Lung (tissue), 12 donors: Measurements from ENCODE around the gene REEP3. TPM values are rescaled to one million over a fixed set of nuclear protein-coding genes. Genes with fewer than 3 reads are reported as not detected.

Experiments used
- ATAC-seq: fragments of 200-7000 bp; cut with Tn5 transposase; one replicate; pipeline ENCODE4 v1.9.1; 2020; ENCODE audit warnings: moderate number of reproducible peaks; ENCODE audit not compliant: insufficient read depth, low FRiP score
- DNase-seq, 3 donors: peaks; one replicate each; pipeline ENCODE4 v3.0.0-alpha.2; 2013 to 2017
- H3K27ac ChIP-seq, 2 donors: one replicate each; pipeline ENCODE4 v1.5.1; 2013; ENCODE audit warnings: mild to moderate bottlenecking in 2 of 2, moderate library complexity in 2 of 2, control low read depth in 1 of 2, inconsistent platforms in 1 of 2, low read depth in 1 of 2, low read length in 1 of 2
- H3K27me3 ChIP-seq, 3 donors: one replicate each; pipeline ENCODE4 v1.5.1; 2013; ENCODE audit warnings: low read length in 2 of 3; ENCODE audit not compliant: control insufficient read depth in 3 of 3, insufficient read depth in 3 of 3
- H3K36me3 ChIP-seq, 4 donors: one replicate each; pipeline ENCODE4 v1.5.1; 2013; ENCODE audit warnings: low read length in 4 of 4, mild to moderate bottlenecking in 1 of 4, moderate library complexity in 1 of 4; ENCODE audit not compliant: control insufficient read depth in 4 of 4, insufficient read depth in 4 of 4
- H3K4me1 ChIP-seq, 5 donors: one replicate each; pipeline ENCODE4 v1.5.1; 2013; ENCODE audit warnings: low read length in 5 of 5, mild to moderate bottlenecking in 2 of 5, moderate library complexity in 1 of 5; ENCODE audit not compliant: control insufficient read depth in 5 of 5, insufficient read depth in 5 of 5
- H3K4me3 ChIP-seq: one replicate; pipeline ENCODE4 v1.5.1; 2013; ENCODE audit warnings: mild to moderate bottlenecking, control low read depth, moderate library complexity
- H3K9ac ChIP-seq, 2 donors: one replicate each; pipeline ENCODE4 v1.5.1; 2013; ENCODE audit warnings: low read length in 2 of 2, control low read depth in 1 of 2; ENCODE audit not compliant: insufficient read depth in 1 of 2
- H3K9me3 ChIP-seq, 4 donors: one replicate each; pipeline ENCODE4 v1.5.1; 2013; ENCODE audit warnings: low read length in 3 of 4, mild to moderate bottlenecking in 1 of 4, moderate library complexity in 1 of 4; ENCODE audit not compliant: control insufficient read depth in 4 of 4, insufficient read depth in 3 of 4
- WGBS, 2 donors: extraction: QIAGEN DNeasy Blood & Tissue Kit; methylation state at CpG; one replicate each; pipeline ENCODE4 v1.1.7; 2013; 5-methylcytosine and 5-hydroxymethylcytosine counted together
- polyA plus RNA-seq, 2 donors: library from polyadenylated mRNA; stranded (reverse); fragments of 200-250 nt; gene quantifications; one replicate each; pipeline ENCODE4 v1.2.1, GENCODE V29; 2013
- total RNA-seq, 2 donors: library from RNA; depleted of rRNA in 1 of 2; stranded (reverse); fragments of >200 nt in 1 of 2; gene quantifications; one replicate each; pipeline ENCODE4 v1.2.1, GENCODE V29; 2014 to 2021
- TF ChIP-seq, protein P1 (sequence below): IDR thresholded peaks from 2 replicates; pipeline ENCODE4 v1.5.1; 2012; ENCODE audit warnings: mild to moderate bottlenecking; ENCODE audit errors: control extremely low read depth, extremely low read depth
- donor health status: control.
- donor health status: control.
- donor health status: Bipolar disorder and iron deficiency.
- donor health status: healthy.
- donor health status: DM: yes; HTN: yes; CAD: no.

REEP3 gene
- total and polyA plus RNA-seq, 4 donors, result 11.5 to 45.9 (median 24.5) TPM

DNA sequence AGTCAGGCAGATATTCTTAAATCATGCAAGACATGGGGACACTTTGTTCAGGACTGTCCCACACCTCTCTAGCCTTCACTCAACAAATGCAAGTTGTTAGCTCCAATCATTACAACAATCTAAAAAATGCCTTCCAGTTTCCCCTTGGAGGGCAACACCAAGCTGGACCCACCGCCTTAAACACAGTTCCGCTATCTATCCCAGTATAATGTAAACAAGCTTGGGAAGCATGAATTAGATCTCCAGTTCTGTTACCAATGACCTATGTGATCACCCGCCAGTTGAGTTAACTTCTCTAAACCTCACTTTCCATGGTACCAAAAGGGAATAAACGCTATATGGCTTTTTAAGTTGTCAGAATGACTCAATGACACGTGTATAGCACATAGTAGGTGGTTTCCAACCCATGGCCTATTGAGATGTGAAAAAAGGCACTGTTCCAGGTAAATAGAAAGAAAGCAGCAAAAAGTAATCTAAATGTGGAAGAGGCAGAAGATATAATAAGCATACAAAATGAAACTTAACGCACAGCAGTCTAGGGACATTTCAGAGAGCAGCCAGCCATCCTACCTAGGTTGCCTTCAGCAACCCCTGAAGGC, 2.4 kb upstream of the REEP3 start:
- Histone ChIP-seq H3K4me1 (peaks cover 0 to 21% (median 7%) of the 10 kb centered on the region in 5 donors), H3K27ac (no peak overlapping the region), H3K9me3 (peaks cover 0 to 9% (median 1%) of the 10 kb centered on the region in 4 donors), H3K9ac (no peak overlapping the region), H3K27me3 (no peaks in the 10 kb centered on the region), H3K36me3 (no peaks in the 10 kb centered on the region), H3K4me3 (no peak overlapping the region)
- no peak for ATAC-seq
- DNase-seq, result no peak
- 94 to 95% methylated on average over 6 of the region's 6 CpGs for WGBS, 2 donors
- TF ChIP-seq, protein P1, sequence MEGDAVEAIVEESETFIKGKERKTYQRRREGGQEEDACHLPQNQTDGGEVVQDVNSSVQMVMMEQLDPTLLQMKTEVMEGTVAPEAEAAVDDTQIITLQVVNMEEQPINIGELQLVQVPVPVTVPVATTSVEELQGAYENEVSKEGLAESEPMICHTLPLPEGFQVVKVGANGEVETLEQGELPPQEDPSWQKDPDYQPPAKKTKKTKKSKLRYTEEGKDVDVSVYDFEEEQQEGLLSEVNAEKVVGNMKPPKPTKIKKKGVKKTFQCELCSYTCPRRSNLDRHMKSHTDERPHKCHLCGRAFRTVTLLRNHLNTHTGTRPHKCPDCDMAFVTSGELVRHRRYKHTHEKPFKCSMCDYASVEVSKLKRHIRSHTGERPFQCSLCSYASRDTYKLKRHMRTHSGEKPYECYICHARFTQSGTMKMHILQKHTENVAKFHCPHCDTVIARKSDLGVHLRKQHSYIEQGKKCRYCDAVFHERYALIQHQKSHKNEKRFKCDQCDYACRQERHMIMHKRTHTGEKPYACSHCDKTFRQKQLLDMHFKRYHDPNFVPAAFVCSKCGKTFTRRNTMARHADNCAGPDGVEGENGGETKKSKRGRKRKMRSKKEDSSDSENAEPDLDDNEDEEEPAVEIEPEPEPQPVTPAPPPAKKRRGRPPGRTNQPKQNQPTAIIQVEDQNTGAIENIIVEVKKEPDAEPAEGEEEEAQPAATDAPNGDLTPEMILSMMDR, result no peak

GRCh38 chr10:63521416-63522276, 445 bp downstream of the REEP3 start:
- no peaks in the 10 kb centered on the region for H3K36me3 ChIP-seq
- DNase-seq (peak; percentile 82 to 89 (median 87)), ATAC-seq (peak; percentile 83)
- TF ChIP-seq, protein P1, result no peak
- H3K9me3 ChIP-seq, result peaks cover 0 to 3% (median 0%) of the 10 kb centered on the region in 4 donors
- H3K9ac ChIP-seq, result peak overlapping the region; percentile 88 to 90
- H3K27me3 ChIP-seq, result no peaks in the 10 kb centered on the region
- peak overlapping the region; percentile 99 to 100 for H3K27ac ChIP-seq
- WGBS, 2 donors, result 0 to 1% methylated on average over 43 to 102 of the region's 102 CpGs
- peaks cover 0 to 19% (median 7%) of the 10 kb centered on the region in 5 donors for H3K4me1 ChIP-seq
- H3K4me3 ChIP-seq, result peak overlapping the region; percentile 96

- TF ChIP-seq, protein P1, result no peak
- no peaks in the 10 kb centered on the region for H3K36me3 ChIP-seq
- peak overlapping the region; percentile 99 to 100 for H3K27ac ChIP-seq
- no peaks in the 10 kb centered on the region for H3K27me3 ChIP-seq
- H3K9me3 ChIP-seq, result peaks cover 0 to 3% (median 0%) of the 10 kb centered on the region in 4 donors
- ATAC-seq, result no peak
- H3K4me1 ChIP-seq, result peaks cover 0 to 19% (median 7%) of the 10 kb centered on the region in 5 donors
- 4 to 7% methylated on average over 3 of the region's 3 CpGs for WGBS, 2 donors
- peak in 1 of 3 donors; percentile 65 for DNase-seq
- peak overlapping the region; percentile 88 to 90 for H3K9ac ChIP-seq
- H3K4me3 ChIP-seq, result peak overlapping the region; percentile 96
Observed at GRCh38 chr10:63522277-63522687, 1.1 kb downstream of the REEP3 start.
